ENCODE data around the gene CACNA1S. TPM values are rescaled to one million over a fixed set of nuclear protein-coding genes. Genes with fewer than 3 reads are reported as not detected.

Gene CACNA1S
- total RNA-seq, 1 experiment from 2014 or later: not detected

DNA sequence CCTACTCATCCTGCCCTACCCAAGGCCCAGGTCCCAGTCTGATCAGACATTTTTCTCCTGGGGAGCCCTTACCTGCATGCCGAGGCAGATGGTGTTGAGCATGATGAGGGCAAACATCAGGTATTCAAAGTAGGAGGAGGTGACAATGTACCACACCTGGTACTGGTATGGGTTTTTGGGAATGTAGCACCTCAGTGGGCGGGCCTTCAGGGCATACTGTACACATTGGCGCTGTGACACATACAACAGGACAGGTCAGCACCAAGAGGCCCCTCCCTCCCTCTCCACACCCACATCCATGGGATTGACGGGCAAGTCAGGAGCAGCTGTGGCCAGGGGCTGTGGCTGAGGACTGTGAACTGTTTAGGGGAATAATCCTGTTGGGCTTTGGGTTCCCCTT lies 51.6 kb downstream of the CACNA1S start:
- no peaks in the 10 kb centered on the region for H3K27me3 ChIP-seq (replicated peaks; ENCODE audit: insufficient read depth, low read depth, low read length, poor library complexity)
- H3K4me1 ChIP-seq (ENCODE audit: insufficient read depth, low read length, poor library complexity, severe bottlenecking): no peaks in the 10 kb centered on the region
- BruUV-seq (replicated peaks): no TSS peak
- ChIA-PET POLR2A (ENCODE audit: low non-redundant PET) (interaction anchor here (0.7 kb wide), 1 partner anchor 10 kb away, joined by 3 read pairs; no protein-coding TSS in a partner anchor), CTCF (no interaction called here)
- no peak for DNase-seq (ENCODE audit: low spot score)
- H3K4me3 ChIP-seq (ENCODE audit: low read depth, low read length, poor library complexity, severe bottlenecking): no peak overlapping the region
- intact Hi-C loops (cut with micrococcal nuclease; ENCODE audit: unreplicated experiment): no loop called here
- no peaks in the 10 kb centered on the region for H3K36me3 ChIP-seq (ENCODE audit: insufficient read depth, low read length, poor library complexity, severe bottlenecking)
- TF ChIP-seq EZH2 (IDR thresholded peaks at IDR 0.05; ENCODE audit: borderline replicate concordance, low read depth, low read length, poor library complexity, severe bottlenecking): no peak
- TF ChIP-seq, protein P1, sequence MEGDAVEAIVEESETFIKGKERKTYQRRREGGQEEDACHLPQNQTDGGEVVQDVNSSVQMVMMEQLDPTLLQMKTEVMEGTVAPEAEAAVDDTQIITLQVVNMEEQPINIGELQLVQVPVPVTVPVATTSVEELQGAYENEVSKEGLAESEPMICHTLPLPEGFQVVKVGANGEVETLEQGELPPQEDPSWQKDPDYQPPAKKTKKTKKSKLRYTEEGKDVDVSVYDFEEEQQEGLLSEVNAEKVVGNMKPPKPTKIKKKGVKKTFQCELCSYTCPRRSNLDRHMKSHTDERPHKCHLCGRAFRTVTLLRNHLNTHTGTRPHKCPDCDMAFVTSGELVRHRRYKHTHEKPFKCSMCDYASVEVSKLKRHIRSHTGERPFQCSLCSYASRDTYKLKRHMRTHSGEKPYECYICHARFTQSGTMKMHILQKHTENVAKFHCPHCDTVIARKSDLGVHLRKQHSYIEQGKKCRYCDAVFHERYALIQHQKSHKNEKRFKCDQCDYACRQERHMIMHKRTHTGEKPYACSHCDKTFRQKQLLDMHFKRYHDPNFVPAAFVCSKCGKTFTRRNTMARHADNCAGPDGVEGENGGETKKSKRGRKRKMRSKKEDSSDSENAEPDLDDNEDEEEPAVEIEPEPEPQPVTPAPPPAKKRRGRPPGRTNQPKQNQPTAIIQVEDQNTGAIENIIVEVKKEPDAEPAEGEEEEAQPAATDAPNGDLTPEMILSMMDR (conservative IDR thresholded peaks at IDR 0.05; ENCODE audit: low read depth, low read length): no peak
- H3K9me3 ChIP-seq (ENCODE audit: low read depth, low read length, poor library complexity, severe bottlenecking): no peaks in the 10 kb centered on the region
- no peak overlapping the region for H3K27ac ChIP-seq (ENCODE audit: low read depth, low read length, poor library complexity, severe bottlenecking)

DNA sequence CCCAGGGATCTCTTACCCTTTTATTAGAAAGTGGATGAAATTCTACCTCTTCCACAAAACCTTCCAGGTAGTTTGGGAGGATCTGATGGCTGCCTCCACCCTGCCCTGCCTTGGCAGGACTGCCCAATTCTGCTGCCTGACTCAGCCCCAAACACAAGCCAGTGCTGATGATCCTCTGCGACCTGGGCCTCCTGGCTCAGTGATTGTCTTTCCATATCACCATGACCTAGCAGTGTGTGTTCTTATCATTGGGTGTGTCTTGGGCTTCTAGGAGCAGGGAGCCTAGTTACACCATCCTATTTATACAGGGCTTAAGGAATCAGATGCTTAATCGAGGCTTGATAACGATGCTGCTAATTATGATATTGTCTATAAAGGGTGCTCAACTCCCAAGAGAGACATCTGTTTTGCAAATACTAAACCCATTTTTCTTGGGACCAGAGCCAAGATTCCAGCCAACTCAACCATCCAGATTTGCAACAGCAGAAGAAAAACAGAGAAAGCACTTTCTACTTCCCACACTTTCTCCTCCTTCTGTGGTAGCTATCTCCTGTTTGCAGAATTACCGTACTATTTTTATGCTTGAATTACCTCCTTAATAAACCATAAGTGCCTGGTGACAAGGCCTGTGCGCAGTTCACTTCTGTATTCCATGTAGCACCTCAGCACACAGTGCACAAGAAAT lies 52.2 kb downstream of the CACNA1S start:
- ChIA-PET POLR2A (ENCODE audit: low non-redundant PET) (interaction anchor here (0.7 kb wide), 1 partner anchor 9 kb away, joined by 3 read pairs; no protein-coding TSS in a partner anchor), CTCF (no interaction called here)
- Histone ChIP-seq H3K36me3 (ENCODE audit: insufficient read depth, low read length, poor library complexity, severe bottlenecking) (no peaks in the 10 kb centered on the region), H3K4me3 (ENCODE audit: low read depth, low read length, poor library complexity, severe bottlenecking) (no peak overlapping the region), H3K4me1 (ENCODE audit: insufficient read depth, low read length, poor library complexity, severe bottlenecking) (no peaks in the 10 kb centered on the region), H3K9me3 (ENCODE audit: low read depth, low read length, poor library complexity, severe bottlenecking) (no peaks in the 10 kb centered on the region), H3K27ac (ENCODE audit: low read depth, low read length, poor library complexity, severe bottlenecking) (no peak overlapping the region), H3K27me3 (replicated peaks; ENCODE audit: insufficient read depth, low read depth, low read length, poor library complexity) (no peaks in the 10 kb centered on the region)
- intact Hi-C loops (cut with micrococcal nuclease; ENCODE audit: unreplicated experiment): no loop called here
- no peak for DNase-seq (ENCODE audit: low spot score)
- BruUV-seq (replicated peaks): no TSS peak
- no peak for TF ChIP-seq EZH2 (IDR thresholded peaks at IDR 0.05; ENCODE audit: borderline replicate concordance, low read depth, low read length, poor library complexity, severe bottlenecking)
- TF ChIP-seq, protein P1 (conservative IDR thresholded peaks at IDR 0.05; ENCODE audit: low read depth, low read length): no peak

DNA sequence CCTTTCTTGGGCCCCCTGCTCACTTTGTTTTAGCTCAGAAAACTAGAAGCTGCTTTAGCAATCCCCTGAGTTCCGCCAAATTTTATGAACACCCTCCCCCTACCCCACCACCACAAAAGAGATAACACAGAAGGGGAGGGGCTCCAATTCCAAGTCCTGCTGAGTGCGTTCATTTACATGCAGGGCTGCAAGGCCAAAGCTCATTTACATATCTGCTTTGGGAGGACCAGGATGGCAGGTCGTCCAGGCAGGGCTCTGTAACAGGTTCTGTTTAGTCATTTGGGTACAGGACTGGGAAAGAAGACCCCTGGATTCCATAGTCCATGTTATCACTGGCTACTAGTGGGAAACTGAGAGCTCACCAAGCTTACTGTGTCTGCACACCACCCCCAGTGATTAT lies 52.8 kb downstream of the CACNA1S start:
- TF ChIP-seq, protein P1 (conservative IDR thresholded peaks at IDR 0.05; ENCODE audit: low read depth, low read length): no peak
- no peak for DNase-seq (ENCODE audit: low spot score)
- no TSS peak for BruUV-seq (replicated peaks)

More for the DNA sequence above, 52.8 kb downstream of the CACNA1S start:
- ChIA-PET CTCF (no interaction called here), POLR2A (ENCODE audit: low non-redundant PET) (no interaction called here)
- H3K27me3 ChIP-seq (replicated peaks; ENCODE audit: insufficient read depth, low read depth, low read length, poor library complexity): no peaks in the 10 kb centered on the region
- H3K4me1 ChIP-seq (ENCODE audit: insufficient read depth, low read length, poor library complexity, severe bottlenecking): no peaks in the 10 kb centered on the region
- no peaks in the 10 kb centered on the region for H3K36me3 ChIP-seq (ENCODE audit: insufficient read depth, low read length, poor library complexity, severe bottlenecking)
- no peak overlapping the region for H3K27ac ChIP-seq (ENCODE audit: low read depth, low read length, poor library complexity, severe bottlenecking)
- H3K9me3 ChIP-seq (ENCODE audit: low read depth, low read length, poor library complexity, severe bottlenecking): no peaks in the 10 kb centered on the region
- no peak overlapping the region for H3K4me3 ChIP-seq (ENCODE audit: low read depth, low read length, poor library complexity, severe bottlenecking)
- intact Hi-C loops (cut with micrococcal nuclease; ENCODE audit: unreplicated experiment): no loop called here

Measured in A673 (cell line).